Fibroblast of skin of back (primary cell): Measurements from ENCODE around the gene MRPL36.
"Not testable (repeated sequence)": the region's sequence is repeated elsewhere in the genome, so short reads cannot be mapped to it uniquely, and the experiment has no call there.

Experiments
- DNase-seq: peaks from one replicate; pipeline ENCODE4 v3.0.0-alpha.2; 2013

MRPL36 gene

DNA sequence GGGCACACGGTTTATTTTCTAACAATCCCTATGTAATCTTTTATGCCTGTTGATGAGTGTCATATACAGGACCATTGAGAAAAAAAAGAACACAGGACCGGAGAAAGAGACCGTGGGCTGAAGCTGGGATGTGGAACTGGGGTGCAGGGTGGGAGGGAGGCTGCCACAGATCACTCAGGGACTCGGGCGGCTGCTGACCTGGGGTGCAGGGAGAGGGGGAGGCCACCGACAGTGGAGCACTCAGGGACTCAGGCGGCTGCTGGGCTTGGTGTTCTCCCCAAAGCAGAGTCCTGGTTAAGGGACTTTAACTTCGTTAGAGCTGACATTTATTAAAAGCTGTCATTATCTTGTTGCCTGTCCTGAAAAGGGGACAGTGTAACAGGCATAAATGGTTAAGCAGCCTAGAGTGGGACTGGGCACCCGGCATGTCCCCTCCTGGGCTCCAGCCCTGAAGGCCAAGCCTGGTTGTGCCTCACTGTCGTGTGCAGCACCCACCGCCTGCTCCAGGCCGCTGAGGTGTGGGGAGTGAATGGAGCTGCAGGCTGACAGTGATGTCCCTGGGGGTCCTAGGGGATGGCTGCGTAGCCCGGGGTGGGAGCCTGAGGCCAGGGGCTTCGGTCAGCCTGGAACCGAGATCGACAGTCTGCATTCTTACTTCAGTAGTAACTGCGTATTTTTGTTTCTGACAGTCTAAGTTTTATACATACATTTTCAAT is 15.6 kb upstream of the MRPL36 start:
- no peak for DNase-seq

DNA sequence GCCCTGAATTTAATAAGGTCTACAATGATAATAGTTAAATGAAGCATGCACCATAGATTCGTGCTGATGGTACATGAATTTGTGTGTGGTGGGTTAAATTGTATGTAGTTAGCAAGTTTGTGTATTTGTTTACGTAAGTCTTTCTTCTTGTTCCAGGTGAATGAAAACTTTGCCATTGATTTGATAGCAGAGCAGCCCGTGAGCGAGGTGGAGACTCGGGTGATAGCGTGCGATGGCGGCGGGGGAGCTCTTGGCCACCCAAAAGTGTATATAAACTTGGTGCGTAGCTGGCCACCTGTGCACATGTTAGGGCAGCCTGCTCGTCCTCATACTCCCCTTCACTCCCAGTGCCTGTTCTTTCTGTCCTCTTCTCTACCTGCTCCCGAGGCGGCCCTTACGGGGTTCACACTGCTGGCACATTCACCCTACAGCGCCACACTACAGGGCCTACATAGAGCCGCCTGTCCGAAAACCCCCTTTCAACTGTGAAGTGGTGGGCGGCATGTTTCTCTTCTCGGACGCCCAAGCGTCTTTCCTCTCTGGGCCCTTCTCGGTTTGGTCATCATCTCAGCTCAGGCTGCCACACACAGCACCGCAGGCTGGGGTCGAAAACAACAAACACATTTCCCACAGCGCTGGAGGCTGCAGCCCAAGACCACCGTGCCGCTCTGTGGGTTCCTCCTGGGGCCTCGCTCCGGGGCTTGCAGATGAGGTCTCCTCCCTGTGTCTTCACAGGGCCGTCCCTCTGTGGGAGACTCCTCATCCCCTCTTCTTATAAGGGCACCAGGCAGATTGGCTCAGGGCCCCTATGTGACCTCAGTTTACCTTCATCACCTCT is 14.8 kb upstream of the MRPL36 start:
- DNase-seq: no peak

DNA sequence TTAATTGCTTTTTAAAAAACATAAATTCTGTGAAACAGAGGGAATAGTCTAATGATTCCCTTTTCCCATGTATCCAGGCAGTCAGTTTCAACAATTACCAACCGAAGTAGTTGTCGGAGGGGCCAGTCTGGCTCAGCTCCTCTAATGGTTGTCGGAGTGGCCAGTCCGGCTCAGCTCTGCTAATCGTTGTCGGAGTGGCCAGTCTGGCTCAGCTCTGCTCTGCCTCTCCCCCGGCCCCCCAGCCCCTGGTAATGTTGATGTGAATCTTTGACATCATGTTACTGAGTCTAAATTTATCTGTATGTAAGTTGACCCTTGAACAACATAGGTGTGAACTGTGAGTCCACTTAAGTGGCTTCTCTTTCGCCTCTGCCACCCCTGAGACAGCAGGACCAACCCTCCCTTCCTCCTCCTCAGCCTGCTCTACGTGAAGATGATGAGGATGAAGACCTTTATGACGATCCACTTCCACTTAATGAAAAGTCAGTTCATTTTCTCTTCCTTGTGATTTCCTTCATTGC is 11.0 kb upstream of the MRPL36 start:
- no peak for DNase-seq

DNA sequence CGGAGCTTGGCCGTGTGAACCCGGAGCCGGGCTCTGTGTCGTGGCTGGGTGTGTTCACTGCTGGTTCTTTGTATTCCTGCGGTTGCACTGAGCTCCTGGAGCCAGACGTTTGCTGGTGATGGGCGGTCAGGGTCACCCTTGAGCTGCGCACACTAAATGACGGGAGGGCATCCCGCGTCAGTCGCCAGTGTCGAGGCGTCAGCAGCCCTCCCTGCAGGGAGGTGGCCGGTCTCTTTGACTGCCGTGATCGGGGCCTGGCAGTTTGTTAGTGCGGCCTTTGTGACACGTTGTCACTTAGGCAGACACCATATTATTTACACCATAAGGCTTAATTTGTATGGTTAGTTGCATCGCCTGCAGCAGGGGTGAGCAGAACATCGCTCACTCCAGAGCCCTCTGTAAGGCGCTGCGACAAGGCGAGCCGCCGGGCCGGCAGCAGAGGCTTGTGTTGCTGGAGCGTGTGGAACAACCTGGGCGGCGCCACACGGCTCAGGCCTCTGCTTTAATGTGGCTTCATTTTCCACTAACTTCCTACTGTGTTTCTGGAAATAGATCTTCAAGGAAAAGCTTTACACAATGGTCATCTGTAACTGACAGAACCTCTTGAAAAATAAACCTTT is 9.9 kb upstream of the MRPL36 start:
- no peak for DNase-seq

DNA sequence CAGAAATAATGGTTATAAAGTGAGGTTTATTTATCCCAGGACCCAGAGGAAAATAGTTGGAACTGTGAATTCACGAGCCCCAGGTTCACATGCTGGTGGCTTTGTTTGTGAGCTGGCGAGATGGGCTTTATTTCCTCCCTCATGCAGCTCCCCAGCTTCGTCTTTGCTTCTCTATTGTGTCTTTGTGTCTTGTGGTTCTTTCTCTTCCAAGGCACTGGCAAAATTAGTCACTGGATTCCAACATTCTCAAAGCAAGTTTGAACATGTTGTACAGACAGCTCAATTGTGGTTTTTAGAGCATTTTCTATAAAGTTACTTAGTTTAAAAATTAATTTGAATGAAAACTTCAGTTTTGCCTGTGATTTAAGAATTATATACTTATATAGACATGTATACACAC is 8.8 kb upstream of the MRPL36 start:
- DNase-seq: no peak

DNA sequence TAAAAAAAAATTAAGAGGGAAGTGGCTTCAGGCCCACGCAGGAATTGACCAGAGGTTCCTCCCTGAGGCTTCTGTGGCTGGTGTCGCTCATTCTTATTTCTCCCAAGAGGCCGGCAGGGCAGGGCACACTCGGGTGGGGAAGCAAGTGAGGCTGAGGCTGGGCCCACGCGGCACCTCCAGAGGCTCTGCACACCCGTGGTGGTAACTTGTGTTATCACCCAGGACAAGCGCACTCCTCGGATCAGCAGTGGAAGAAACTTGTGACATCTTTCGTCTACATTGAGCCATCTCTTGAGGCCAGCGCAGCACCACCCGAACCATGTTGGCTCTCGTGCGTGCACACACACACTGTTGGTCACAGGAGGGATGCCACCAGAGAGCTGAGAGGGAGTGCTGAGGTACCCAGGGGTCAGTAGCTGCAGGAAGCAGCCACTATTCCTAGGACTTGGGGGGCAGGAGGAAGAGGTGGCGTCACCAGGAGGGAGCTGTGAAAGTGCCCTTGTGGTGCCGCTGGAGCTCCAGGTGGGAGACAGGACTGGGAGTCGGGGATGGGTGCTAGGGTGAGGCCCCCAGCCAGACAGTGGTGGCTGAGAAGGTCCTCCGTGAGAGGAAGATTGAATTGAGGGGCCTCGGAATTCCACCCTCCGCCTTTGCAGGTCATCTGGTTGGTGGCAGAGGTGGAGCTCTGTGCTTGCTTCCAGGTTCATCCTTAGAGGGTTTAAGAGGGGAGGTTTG is 8.0 kb upstream of the MRPL36 start:
- DNase-seq: no peak

DNA sequence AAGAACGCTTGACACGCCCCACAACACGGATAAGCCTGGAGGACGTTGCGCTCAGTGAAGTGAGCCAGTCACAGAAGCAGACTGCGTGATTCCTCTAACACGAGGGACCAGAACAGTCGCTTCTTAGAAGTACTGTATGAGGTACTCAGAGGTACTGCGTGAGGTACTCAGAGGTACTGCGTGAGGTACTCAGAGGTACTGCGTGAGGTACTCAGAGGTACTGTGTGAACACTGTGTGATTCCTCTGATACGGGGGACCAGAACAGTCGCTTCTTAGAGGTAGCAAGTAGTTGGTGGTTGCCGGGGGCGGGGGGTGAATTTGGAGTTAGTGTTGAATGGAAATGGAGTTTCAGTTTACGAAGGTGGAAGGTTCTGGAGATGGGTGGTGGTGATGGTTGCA is 7.3 kb upstream of the MRPL36 start:
- DNase-seq: no peak

DNA sequence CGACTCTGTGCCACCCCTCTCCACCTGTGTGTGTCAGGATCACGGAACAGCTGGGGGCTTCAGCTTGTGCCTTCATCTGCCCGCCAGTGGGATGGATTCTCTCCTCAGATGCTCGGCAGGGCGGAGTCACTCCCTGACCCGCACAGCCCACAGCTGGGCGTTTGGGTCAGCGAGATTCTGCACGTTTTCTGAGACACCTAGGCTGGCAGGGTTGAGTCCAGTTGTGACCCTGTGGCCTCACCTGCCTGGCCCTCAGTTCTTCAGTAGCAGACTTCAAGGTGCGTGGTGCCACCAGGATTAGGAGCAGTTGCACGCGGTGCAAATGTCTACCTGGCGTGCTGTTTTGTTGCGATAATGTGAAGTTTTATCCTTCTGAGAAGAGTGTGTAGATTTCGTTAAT is 6.6 kb upstream of the MRPL36 start:
- DNase-seq: no peak

DNA sequence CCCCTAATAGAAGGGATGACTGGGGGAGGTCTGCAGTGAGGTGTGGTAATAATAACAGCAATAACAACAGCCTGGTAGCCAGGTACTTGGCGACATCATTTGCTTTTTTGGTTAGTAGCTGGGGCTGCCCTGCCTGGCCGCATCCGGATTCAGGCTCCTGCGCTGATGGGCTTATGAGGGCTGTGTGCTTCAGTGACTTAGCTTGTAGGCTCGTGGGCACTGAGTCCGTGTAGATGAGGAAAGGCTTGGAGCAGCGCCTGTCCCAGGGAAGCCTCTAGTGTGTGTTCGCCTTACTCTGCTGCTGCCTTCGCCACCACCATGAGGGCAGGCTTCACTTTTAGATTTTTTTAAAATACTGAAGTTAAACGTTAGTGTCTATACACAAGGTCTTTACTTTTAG is 6.1 kb upstream of the MRPL36 start:
- no peak for DNase-seq

DNA sequence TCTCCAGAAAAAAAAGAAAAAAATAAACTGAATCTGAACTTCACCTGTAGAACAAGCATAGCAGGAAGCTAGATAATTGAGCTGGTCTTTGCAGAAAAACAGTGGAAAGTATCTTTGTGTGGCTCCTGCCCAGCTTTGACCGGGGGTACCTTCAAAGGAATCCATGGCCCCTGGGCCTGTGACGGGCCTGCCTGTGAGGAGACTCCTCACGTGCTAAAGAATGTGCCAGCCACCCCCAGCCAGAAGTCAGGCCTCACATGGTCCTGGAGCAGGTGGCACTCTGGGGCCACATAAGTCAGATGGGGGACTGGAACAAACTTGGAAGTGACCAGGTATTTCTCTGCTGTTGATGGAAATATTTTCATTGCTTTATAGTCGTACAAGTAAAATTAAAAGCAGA is 5.7 kb upstream of the MRPL36 start:
- no peak for DNase-seq

DNA sequence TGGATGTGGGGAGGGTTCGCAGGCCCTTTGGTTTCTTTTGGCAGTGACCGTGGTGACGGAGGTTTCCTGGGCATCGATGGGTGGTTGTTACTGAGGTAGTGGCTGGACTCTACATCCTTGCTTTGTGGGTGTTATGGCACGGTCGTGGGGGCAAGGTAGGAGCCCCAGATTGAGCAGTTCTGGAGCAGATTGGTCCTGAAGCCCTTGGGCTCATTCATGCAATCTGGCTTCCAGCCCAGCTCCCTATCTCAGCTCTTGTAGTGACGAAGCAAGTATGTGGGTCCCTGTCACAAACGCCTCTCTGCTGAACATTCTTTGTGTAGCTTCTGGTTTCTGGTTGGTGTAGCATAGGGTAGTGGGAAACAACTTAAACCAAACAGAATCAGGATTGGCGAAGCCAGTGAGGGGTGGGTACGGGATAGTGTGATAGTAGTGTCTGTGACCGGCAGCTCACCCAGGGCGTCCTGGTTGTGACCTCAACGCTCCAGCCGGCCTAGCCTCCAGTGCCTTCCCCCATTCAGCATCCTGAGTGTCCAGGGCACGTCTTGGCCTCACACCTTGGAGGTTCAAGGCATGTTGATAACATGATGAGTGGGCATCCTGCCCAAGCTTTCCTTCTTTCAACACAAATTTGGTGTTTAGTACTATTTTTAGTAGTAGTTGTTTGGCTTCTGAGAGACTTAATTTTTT is 4.5 kb upstream of the MRPL36 start:
- no peak for DNase-seq

DNA sequence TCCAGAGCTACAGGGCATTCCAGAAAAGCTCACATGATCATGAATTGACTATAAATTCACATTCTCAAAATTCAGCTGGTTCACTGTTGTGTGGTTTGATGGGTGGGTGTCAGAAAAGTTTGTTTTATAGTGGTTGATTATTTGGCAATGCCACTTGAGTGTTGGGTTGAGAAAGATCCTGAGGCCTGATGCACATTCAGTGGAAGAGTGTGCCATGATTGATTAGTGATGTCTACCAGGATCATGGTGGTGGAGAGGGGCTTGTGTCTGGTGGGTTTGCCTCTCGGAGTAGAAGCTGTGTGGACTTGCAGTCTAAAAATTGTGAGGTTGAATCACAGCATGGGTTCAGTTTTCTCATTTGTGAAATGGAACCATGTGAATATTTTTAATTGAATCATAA is 3.6 kb upstream of the MRPL36 start:
- no peak for DNase-seq

DNA sequence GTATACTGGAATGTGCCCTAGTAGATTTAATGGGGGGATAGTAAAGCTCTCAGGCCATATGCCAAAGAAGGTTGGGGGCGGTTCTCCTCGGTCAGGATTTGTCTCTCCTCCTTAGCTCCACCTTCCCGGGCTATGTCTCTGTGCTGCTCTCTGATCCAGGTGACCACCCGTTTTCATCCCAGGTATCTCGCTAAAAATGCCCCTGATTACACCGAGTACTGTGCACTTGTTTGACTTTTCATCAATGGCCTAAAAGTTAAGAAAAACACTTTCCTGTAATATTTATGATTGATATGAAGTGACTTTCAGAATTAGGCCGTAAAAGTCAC is 2.3 kb upstream of the MRPL36 start:
- DNase-seq: no peak

DNA sequence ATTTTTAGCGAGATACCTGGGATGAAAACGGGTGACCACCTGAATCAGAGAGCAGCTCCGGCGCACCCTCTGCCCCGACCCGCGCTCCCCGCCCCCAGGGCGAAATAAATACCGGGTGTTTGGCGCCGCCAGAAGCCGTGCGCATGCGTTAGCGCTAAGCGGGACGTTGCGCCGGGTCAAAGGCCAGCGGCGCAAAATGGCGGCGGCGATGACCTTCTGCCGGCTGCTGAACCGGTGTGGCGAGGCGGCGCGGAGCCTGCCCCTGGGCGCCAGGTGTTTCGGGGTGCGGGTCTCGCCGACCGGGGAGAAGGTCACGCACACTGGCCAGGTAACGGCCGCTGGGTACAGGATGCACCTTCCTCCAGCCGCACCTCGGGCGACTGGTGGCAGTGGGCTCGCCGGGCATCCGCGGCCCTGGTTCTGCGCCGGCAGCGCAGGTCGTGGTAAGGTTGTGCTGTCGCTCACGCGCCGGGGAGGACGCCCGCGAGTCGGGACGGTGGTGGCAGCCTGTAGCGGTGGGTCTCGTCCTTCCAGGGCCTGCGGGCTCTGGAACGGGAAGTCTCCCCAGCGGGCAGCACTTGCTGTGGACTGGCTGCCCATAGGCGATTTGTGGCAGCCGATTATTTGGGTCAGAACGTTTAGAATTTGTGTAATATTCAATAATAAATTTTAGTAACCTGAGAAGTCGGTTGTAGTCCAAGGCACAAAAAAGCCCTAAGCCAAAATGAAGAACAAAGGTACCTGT is 1.8 kb upstream of the MRPL36 start, which contains the start of gene NDUFS6:
Gene NDUFS6, plus strand, starts transcription at position 186 of the 745 bp plus-strand sequence. Its CDS starts 11 bp downstream, at position 197.
- peak; percentile 61 for DNase-seq

DNA sequence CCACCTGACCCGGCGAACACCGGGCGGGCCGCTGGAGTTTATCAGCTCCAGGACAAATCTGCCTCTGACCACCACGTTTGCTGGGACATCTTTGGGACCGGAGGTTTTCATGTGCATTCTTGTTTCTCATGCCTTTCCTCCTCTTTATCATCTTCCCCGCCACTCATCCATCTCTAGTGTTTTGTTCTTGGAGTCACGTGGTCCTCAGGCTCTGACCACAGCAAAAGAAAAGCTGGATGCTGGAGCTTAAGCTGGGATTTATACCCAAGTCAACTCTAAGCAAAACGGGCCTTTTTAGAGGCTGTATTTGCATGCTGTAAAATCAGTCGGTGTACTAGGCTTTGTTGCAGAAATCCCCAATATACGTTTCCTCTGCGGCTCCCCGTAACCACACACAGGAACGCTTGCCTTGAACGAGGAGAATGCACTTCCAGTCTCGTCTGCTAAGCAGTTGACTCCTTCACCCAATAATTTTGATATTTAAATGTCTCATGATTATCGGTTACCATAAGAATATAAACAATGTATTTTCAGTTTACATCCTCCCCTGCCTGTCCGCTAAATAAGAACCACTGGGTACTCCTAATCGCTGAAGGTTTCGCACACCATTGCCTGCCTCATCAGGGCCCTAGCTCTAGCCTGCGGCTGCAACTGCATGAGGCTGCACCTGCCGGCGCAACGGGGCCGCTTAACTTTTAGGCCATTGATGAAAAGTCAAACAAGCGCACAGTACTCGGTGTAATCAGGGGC is 1.0 kb upstream of the MRPL36 start:
- DNase-seq: no peak

DNA sequence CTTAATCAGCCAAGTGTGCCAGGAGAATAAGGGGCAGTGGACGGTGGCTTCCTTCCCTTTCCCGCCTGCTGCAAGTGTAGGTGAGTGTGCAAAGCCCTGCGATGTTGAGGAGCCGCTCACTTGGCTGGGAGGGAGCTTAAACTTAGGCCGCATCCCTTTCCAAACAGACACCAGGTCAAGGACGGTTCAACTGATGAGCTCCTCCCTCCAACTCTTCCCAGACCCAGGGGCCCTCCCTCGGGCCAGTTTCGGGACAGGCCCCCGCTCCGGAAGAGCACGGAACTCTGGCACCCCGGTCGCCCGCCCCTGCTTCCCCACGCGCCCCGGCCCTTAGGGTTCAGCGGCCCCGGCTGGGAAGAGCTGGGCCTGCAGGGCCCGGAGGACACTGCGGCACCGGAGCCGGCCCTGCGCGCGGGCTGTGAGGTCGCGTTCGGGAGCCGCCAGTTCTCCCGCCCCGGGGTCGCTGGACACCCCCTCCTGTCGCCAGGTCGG is 481 bp downstream of the MRPL36 start:
- peak; percentile 16 for DNase-seq

DNA sequence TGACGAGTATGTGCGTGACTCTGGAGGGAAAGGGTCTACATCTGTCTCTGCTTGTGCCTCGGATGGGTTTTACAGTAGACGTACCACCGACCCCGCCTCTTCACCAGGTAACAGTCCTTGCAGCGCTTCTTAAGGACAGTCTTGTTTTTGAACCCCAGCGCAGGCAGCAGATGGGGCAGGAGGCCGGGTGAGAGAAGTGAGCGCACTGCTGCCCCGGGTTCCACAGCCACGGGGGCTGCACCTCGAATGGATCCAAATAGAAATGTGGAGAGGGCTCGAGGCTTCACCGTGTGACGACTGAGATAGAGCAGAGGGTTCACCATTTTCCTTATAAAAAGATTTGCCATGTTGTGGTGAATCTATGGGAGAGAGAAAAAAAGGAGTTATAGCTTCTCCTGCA is 1.0 kb downstream of the MRPL36 start:
- not testable (repeated sequence) for DNase-seq

DNA sequence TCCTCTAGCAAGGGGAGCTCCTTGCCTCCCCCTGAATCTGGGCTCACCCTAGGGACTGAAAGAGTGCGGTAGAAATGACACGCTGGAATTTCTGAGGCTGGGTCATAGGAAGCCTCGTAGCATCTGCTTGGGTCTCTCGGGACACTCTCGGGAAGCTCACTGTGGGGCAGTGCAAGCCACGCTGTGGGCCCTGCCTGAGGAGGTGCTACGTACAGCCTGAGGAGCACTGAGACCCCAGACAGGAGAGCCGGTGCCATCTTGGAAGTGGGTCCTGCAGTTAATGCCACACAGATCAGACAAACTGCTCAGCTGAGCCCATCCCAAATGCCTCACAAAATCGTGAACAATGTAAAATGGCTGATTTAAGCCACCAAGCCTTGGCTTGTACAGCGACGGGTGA is 1.8 kb downstream of the MRPL36 start:
- DNase-seq: no peak

DNA sequence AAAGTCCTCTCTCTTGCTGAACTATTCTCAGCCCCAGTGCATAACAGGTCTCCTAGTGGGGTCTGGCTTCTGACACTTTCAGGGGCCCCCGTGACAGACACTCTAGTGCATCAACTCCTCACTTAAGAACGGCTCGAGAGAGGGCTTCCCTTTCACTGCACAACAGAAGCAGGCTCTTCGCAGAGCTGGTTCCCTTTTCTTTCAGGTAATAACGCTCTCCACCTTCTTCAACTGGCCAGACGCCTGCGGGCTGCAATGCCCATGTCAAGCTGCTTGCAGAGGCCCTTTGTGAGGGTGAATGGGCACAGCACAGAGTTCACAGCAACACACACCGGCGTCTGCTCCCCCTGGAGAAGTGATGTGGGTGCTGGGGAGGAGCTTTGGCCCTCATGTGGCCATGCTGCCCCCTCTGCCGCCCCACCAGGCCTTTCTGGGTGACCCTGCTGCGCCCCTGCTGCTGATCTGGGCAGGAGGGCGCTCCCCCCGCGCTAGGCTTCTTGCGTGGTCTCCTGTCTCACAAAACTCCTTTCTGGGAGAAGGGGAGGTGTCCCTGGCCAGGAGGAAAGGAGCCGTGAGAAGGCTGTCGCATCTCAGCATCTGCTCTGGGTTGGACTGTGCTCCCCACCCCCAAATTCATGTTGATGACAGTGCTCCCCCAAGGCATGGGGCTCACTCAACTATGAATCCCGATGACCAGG is 2.4 kb downstream of the MRPL36 start:
- DNase-seq: no peak
